H9 (cell line): ENCODE measurements around the gene CDH4. TPM values are rescaled to one million over a fixed set of nuclear protein-coding genes. Genes with fewer than 3 reads are reported as not detected.

Experiments
- DNase-seq: peaks from one replicate; pipeline ENCODE4 v3.0.0-alpha.2; 2017
- H2AFZ ChIP-seq: one replicate; pipeline ENCODE4 v1.6.1; 2013; ENCODE audit warnings: mild to moderate bottlenecking, low read length, control low read depth, moderate library complexity
- H2AK5ac ChIP-seq: 2 replicates; pipeline ENCODE4 v1.6.1; 2013; ENCODE audit warnings: low read length, control low read depth, mixed read lengths; ENCODE audit not compliant: insufficient read length
- H2BK120ac ChIP-seq: one replicate; pipeline ENCODE4 v1.6.1; 2013; ENCODE audit warnings: low read depth, mild to moderate bottlenecking, low read length, control low read depth, inconsistent platforms; ENCODE audit not compliant: poor library complexity, severe bottlenecking
- H2BK12ac ChIP-seq: 2 replicates; pipeline ENCODE4 v1.6.1; 2013; ENCODE audit warnings: low read length, control low read depth, mixed read lengths, low read depth; ENCODE audit not compliant: insufficient read length
- H2BK15ac ChIP-seq: 2 replicates; pipeline ENCODE4 v1.6.1; 2013; ENCODE audit warnings: low read depth, low read length, control low read depth
- H2BK20ac ChIP-seq: one replicate; pipeline ENCODE4 v1.6.1; 2013; ENCODE audit warnings: low read depth, mild to moderate bottlenecking, low read length, control low read depth, inconsistent platforms; ENCODE audit not compliant: poor library complexity, severe bottlenecking
- H2BK5ac ChIP-seq: 2 replicates; pipeline ENCODE4 v1.6.1; 2013; ENCODE audit warnings: low read length, control low read depth, mixed read lengths; ENCODE audit not compliant: insufficient read length
- H3K14ac ChIP-seq: 2 replicates; pipeline ENCODE4 v1.6.1; 2013; ENCODE audit warnings: low read length, control low read depth; ENCODE audit not compliant: insufficient read depth
- H3K18ac ChIP-seq: 2 replicates; pipeline ENCODE4 v1.6.1; 2013; ENCODE audit warnings: low read depth, mild to moderate bottlenecking, mixed read lengths, low read length, control low read depth; ENCODE audit not compliant: insufficient read length
- H3K23ac ChIP-seq: 2 replicates; pipeline ENCODE4 v1.6.1; 2013; ENCODE audit warnings: low read length, control low read depth, mixed read lengths, low read depth; ENCODE audit not compliant: insufficient read length
- H3K23me2 ChIP-seq: 2 replicates; pipeline ENCODE4 v1.6.1; 2013; ENCODE audit warnings: low read depth, mild to moderate bottlenecking, mixed read lengths, low read length, control low read depth; ENCODE audit not compliant: insufficient read length, poor library complexity, severe bottlenecking
- H3K27ac ChIP-seq: 2 replicates; pipeline ENCODE4 v1.5.1; 2013; ENCODE audit warnings: low read length, control low read depth, mixed read lengths, low read depth; ENCODE audit not compliant: insufficient read length
- H3K27me3 ChIP-seq: 2 replicates; pipeline ENCODE4 v1.6.1; 2013; ENCODE audit warnings: low read length, control low read depth, inconsistent platforms; ENCODE audit not compliant: insufficient read depth
- H3K4ac ChIP-seq: 2 replicates; pipeline ENCODE4 v1.6.1; 2013; ENCODE audit warnings: low read depth, mild to moderate bottlenecking, control low read depth, inconsistent platforms, low read length, moderate library complexity
- H3K4me1 ChIP-seq: 2 replicates; pipeline ENCODE4 v1.6.1; 2013; ENCODE audit warnings: low read length, control low read depth, inconsistent platforms; ENCODE audit not compliant: insufficient read depth
- H3K4me2 ChIP-seq: 2 replicates; pipeline ENCODE4 v1.6.1; 2013; ENCODE audit warnings: low read length, control low read depth, mixed read lengths; ENCODE audit not compliant: insufficient read length, insufficient read depth
- H3K56ac ChIP-seq: 2 replicates; pipeline ENCODE4 v1.6.1; 2013; ENCODE audit warnings: low read depth, mild to moderate bottlenecking, mixed read lengths, low read length, control low read depth; ENCODE audit not compliant: insufficient read length
- H3K79me1 ChIP-seq: 2 replicates; pipeline ENCODE4 v1.6.1; 2013; ENCODE audit warnings: low read depth, mild to moderate bottlenecking, moderate library complexity, low read length, control low read depth, inconsistent platforms; ENCODE audit not compliant: insufficient read depth, poor library complexity, severe bottlenecking
- H3K79me2 ChIP-seq: 2 replicates; pipeline ENCODE4 v1.6.1; 2013; ENCODE audit warnings: low read length, control low read depth, inconsistent platforms; ENCODE audit not compliant: insufficient read depth
- H3K9ac ChIP-seq: 2 replicates; pipeline ENCODE4 v1.6.1; 2013; ENCODE audit warnings: low read length, control low read depth, mixed read lengths; ENCODE audit not compliant: insufficient read length; ENCODE audit errors: extremely low read depth
- H3K9me3 ChIP-seq: one replicate; pipeline ENCODE4 v1.6.1; 2013; ENCODE audit warnings: low read depth, low read length, inconsistent platforms; ENCODE audit not compliant: control insufficient read depth
- H3T11ph ChIP-seq: one replicate; pipeline ENCODE4 v1.6.1; 2013; ENCODE audit warnings: mild to moderate bottlenecking, low read length, control low read depth, inconsistent platforms
- H4K20me1 ChIP-seq: one replicate; pipeline ENCODE4 v1.6.1; 2013; ENCODE audit not compliant: control insufficient read depth, insufficient read length, insufficient read depth
- H4K5ac ChIP-seq: 2 replicates; pipeline ENCODE4 v1.6.1; 2013; ENCODE audit warnings: low read depth, mild to moderate bottlenecking, mixed read lengths, low read length, control low read depth; ENCODE audit not compliant: insufficient read length
- H4K8ac ChIP-seq: replicated peaks from 2 replicates; pipeline ENCODE4 v1.6.1; 2013; ENCODE audit warnings: low read length, control low read depth, mixed read lengths, low read depth; ENCODE audit not compliant: insufficient read length
- H4K91ac ChIP-seq: 2 replicates; pipeline ENCODE4 v1.6.1; 2013; ENCODE audit warnings: low read depth, mild to moderate bottlenecking, moderate library complexity, mixed read lengths, low read length, control low read depth; ENCODE audit not compliant: insufficient read length
- H3K27ac Mint-ChIP-seq, 3 experiments: 2 replicates in 2 of 3; 3 replicates in 1 of 3; pipeline ENCODE4 v1.8.0; 2020 to 2021; ENCODE audit warnings: mixed read lengths in 3 of 3, mild to moderate bottlenecking in 1 of 3, moderate library complexity in 1 of 3
- H3K27me3 Mint-ChIP-seq: 2 replicates; pipeline ENCODE4 v1.8.0; 2021; ENCODE audit warnings: low read depth, mild to moderate bottlenecking, moderate library complexity, mixed read lengths
- H3K36me3 Mint-ChIP-seq, 3 experiments: 2 replicates in 2 of 3; 3 replicates in 1 of 3; pipeline ENCODE4 v1.8.0; 2020 to 2021; ENCODE audit warnings: low read depth in 3 of 3, mixed read lengths in 3 of 3; ENCODE audit not compliant: insufficient read depth in 1 of 3
- H3K4me1 Mint-ChIP-seq, 2 experiments: 2 replicates each; pipeline ENCODE4 v1.8.0; 2020; ENCODE audit warnings: mixed read lengths in 2 of 2
- H3K4me3 Mint-ChIP-seq, 2 experiments: 2 replicates in 1 of 2; 3 replicates in 1 of 2; pipeline ENCODE4 v1.8.0; 2020 to 2021; ENCODE audit warnings: mild to moderate bottlenecking in 2 of 2, mixed read lengths in 2 of 2, moderate library complexity in 1 of 2
- H3K9me3 Mint-ChIP-seq, 2 experiments: 2 replicates in 1 of 2; 3 replicates in 1 of 2; pipeline ENCODE4 v1.8.0; 2020; ENCODE audit warnings: mild to moderate bottlenecking in 2 of 2, mixed read lengths in 2 of 2, moderate library complexity in 1 of 2
- WGBS: extraction: QIAGEN DNeasy Blood & Tissue Kit; methylation state at CpG from one replicate; pipeline ENCODE4 v1.1.7; 2013; ENCODE audit warnings: missing lambda C conversion rate, low lambda C conversion rate, mixed read lengths; ENCODE audit not compliant: insufficient read length; ENCODE audit errors: extremely low coverage; 5-methylcytosine and 5-hydroxymethylcytosine counted together
- total RNA-seq: library from RNA; stranded (reverse); gene quantifications from 2 replicates; pipeline ENCODE4 v1.2.1, GENCODE V29; 2021
- TF ChIP-seq, protein P1 (sequence below): fragments of 200-600 bp; sonication (generic); conservative IDR thresholded peaks from 3 replicates; pipeline ENCODE4 v1.8.0; 2021; ENCODE audit warnings: antibody characterized with exemption, mild to moderate bottlenecking

CDH4 gene
- total RNA-seq, 1 experiment from 2014 or later: 3.0 TPM

- H4K20me1 ChIP-seq: no peaks in the 10 kb centered on the region
- H3K4ac ChIP-seq: no peak overlapping the region
- H2BK15ac ChIP-seq: no peak overlapping the region
- H3K4me1 ChIP-seq: no peaks in the 10 kb centered on the region
- no peak overlapping the region for H3K56ac ChIP-seq
- H4K91ac ChIP-seq: no peak overlapping the region
- no peak overlapping the region for H2BK120ac ChIP-seq
- H3K4me3 Mint-ChIP-seq: no peak overlapping the region
- no peak overlapping the region for H4K8ac ChIP-seq
- H3K9me3 Mint-ChIP-seq: no peaks in the 10 kb centered on the region; a peak in 1 of 5 replicates
- TF ChIP-seq, protein P1, sequence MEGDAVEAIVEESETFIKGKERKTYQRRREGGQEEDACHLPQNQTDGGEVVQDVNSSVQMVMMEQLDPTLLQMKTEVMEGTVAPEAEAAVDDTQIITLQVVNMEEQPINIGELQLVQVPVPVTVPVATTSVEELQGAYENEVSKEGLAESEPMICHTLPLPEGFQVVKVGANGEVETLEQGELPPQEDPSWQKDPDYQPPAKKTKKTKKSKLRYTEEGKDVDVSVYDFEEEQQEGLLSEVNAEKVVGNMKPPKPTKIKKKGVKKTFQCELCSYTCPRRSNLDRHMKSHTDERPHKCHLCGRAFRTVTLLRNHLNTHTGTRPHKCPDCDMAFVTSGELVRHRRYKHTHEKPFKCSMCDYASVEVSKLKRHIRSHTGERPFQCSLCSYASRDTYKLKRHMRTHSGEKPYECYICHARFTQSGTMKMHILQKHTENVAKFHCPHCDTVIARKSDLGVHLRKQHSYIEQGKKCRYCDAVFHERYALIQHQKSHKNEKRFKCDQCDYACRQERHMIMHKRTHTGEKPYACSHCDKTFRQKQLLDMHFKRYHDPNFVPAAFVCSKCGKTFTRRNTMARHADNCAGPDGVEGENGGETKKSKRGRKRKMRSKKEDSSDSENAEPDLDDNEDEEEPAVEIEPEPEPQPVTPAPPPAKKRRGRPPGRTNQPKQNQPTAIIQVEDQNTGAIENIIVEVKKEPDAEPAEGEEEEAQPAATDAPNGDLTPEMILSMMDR: no peak
- H3K9ac ChIP-seq: no peak overlapping the region
- no peaks in the 10 kb centered on the region for H3K79me1 ChIP-seq
- H3K27me3 Mint-ChIP-seq: peaks cover 18% of the 10 kb centered on the region
- no peak overlapping the region for H3K4me2 ChIP-seq
- no peaks in the 10 kb centered on the region for H3K79me2 ChIP-seq
- H2AFZ ChIP-seq: no peak overlapping the region
- H2BK20ac ChIP-seq: no peak overlapping the region
- no peak overlapping the region for H3K27ac Mint-ChIP-seq
- no peaks in the 10 kb centered on the region for H3K9me3 ChIP-seq
- no peaks in the 10 kb centered on the region; a peak in 2 of 7 replicates for H3K36me3 Mint-ChIP-seq
- no peak overlapping the region for H3K18ac ChIP-seq
- 100% methylated on average over 1 of the region's 1 CpG for WGBS
- H3K23me2 ChIP-seq: no peaks in the 10 kb centered on the region
- H3K23ac ChIP-seq: no peak overlapping the region
- peaks cover 2 to 4% of the 10 kb centered on the region in 2 experiments; a peak in 3 of 4 replicates for H3K4me1 Mint-ChIP-seq
- H3K27me3 ChIP-seq: peaks cover 2% of the 10 kb centered on the region; the same call in 1 of the 2 replicates
- H2BK12ac ChIP-seq: no peak overlapping the region
- H3T11ph ChIP-seq: no peak overlapping the region
- no peak overlapping the region for H3K27ac ChIP-seq
- H3K14ac ChIP-seq: no peak overlapping the region
- no peak overlapping the region for H2BK5ac ChIP-seq
- no peak for DNase-seq
- H2AK5ac ChIP-seq: no peak overlapping the region
- no peak overlapping the region for H4K5ac ChIP-seq
These were observed 325.0 kb downstream of the CDH4 start for GRCh38 chr20:61577065-61577464.
